GM12878 (cell line): Measurements from ENCODE around the gene STX10. TPM values are rescaled to one million over a fixed set of nuclear protein-coding genes. Genes with fewer than 3 reads are reported as not detected.
A peak's percentile ranks its signal among the peaks of the same experiment; 100 is the strongest.

Source experiments
- CEBPB ChIP-seq, 2 experiments: fragments of 150-350 bp in 1 of 2; IDR thresholded peaks; 2 replicates each; pipeline ENCODE4 v1.6.1; 2012 to 2014; ENCODE audit warnings: low read depth in 2 of 2, low read length in 2 of 2, borderline replicate concordance in 1 of 2, inconsistent platforms in 1 of 2
- CHD4 ChIP-seq: fragments of 200-600 bp; sonication (generic); IDR thresholded peaks from 2 replicates; pipeline ENCODE4 v1.6.1; 2016; ENCODE audit warnings: mild to moderate bottlenecking
- ELK1 ChIP-seq: IDR thresholded peaks from 2 replicates; pipeline ENCODE4 v1.6.1; 2012; ENCODE audit warnings: low read depth, low read length, improper control_type of control experiment
- IKZF2 ChIP-seq, 2 experiments: fragments of 450-650 bp; IDR thresholded peaks; 2 replicates each; pipeline ENCODE4 v1.6.1; 2017; ENCODE audit warnings: mild to moderate bottlenecking in 2 of 2, moderate library complexity in 2 of 2
- JUND ChIP-seq: IDR thresholded peaks from 2 replicates; pipeline ENCODE4 v1.6.1; 2012; ENCODE audit warnings: low read depth, mild to moderate bottlenecking, low read length, improper control_type of control experiment, moderate library complexity
- MEF2A ChIP-seq: IDR thresholded peaks from 2 replicates; pipeline ENCODE4 v1.6.1; 2011; ENCODE audit warnings: low read depth, mild to moderate bottlenecking, low read length, moderate library complexity; ENCODE audit not compliant: insufficient read depth
- MLLT1 ChIP-seq: fragments of 450-650 bp; IDR thresholded peaks from 2 replicates; pipeline ENCODE4 v1.6.1; 2016; ENCODE audit warnings: mild to moderate bottlenecking
- NFXL1 ChIP-seq: fragments of 450-650 bp; IDR thresholded peaks from 2 replicates; pipeline ENCODE4 v1.6.1; 2017; ENCODE audit warnings: antibody characterized with exemption, mild to moderate bottlenecking, borderline replicate concordance
- PBX3 ChIP-seq: IDR thresholded peaks from 2 replicates; pipeline ENCODE4 v1.6.1; 2011; ENCODE audit warnings: mild to moderate bottlenecking, low read depth, low read length, moderate library complexity; ENCODE audit not compliant: insufficient replicate concordance
- SIX5 ChIP-seq: IDR thresholded peaks from 2 replicates; pipeline ENCODE4 v1.6.1; 2011; ENCODE audit warnings: mild to moderate bottlenecking, low read depth, low read length, moderate library complexity; ENCODE audit not compliant: severe bottlenecking
- SKIL ChIP-seq: fragments of 450-650 bp; IDR thresholded peaks from 2 replicates; pipeline ENCODE4 v1.6.1; 2017; ENCODE audit warnings: mild to moderate bottlenecking, low read depth, inconsistent platforms; ENCODE audit not compliant: poor library complexity, severe bottlenecking
- SMAD1 ChIP-seq: fragments of 450-650 bp; IDR thresholded peaks from 2 replicates; pipeline ENCODE4 v1.6.1; 2018; ENCODE audit warnings: mild to moderate bottlenecking, low read depth; ENCODE audit not compliant: partially characterized antibody
- TCF12 ChIP-seq: IDR thresholded peaks from 2 replicates; pipeline ENCODE4 v1.6.1; 2011; ENCODE audit warnings: low read depth, mild to moderate bottlenecking, low read length
- WRNIP1 ChIP-seq: IDR thresholded peaks from 2 replicates; pipeline ENCODE4 v1.6.1; 2011; ENCODE audit warnings: low read depth, low read length, improper control_type of control experiment, borderline replicate concordance
- ZBTB4 ChIP-seq: fragments of 450-650 bp; formaldehyde crosslinking; IDR thresholded peaks from 2 replicates; pipeline ENCODE4 v1.4.0; 2022; ENCODE audit warnings: mild to moderate bottlenecking, moderate library complexity
- ZNF207 ChIP-seq: fragments of 450-650 bp; IDR thresholded peaks from 2 replicates; pipeline ENCODE4 v1.6.1; 2014; ENCODE audit warnings: antibody characterized with exemption, mild to moderate bottlenecking, borderline replicate concordance
- ZNF24 ChIP-seq: fragments of 450-650 bp; IDR thresholded peaks from 2 replicates; pipeline ENCODE4 v1.6.1; 2017; ENCODE audit warnings: antibody characterized with exemption, mild to moderate bottlenecking
- ZNF274 ChIP-seq: IDR thresholded peaks from one replicate; pipeline ENCODE4 v1.8.0; 2011; ENCODE audit not compliant: insufficient read length, insufficient read depth
- polyA plus RNA-seq, 11 experiments: library from polyadenylated mRNA; depleted of rRNA in 4 of 11; unstranded in 6 of 11; stranded (reverse) in 5 of 11; fragments of >200 nt; fragmentation: Nextera tagmentation in 4 of 11; fragmentation: Illumina TruSeq in 1 of 11; extraction: Ambion mirVana in 4 of 11; extraction: Trizol in 1 of 11; gene quantifications; 1 replicate in 1 of 11; 2 replicates in 10 of 11; pipeline versions ENCODE4 v1.2.1 to v1.2.3, GENCODE V29; 2011 to 2016; ENCODE audit warnings: inconsistent platforms in 2 of 11, missing spikeins in 2 of 11, low read depth in 1 of 11
- total RNA-seq, 4 experiments: library from RNA; depleted of rRNA in 3 of 4; stranded (reverse); fragments of >200 nt in 3 of 4; fragmentation: Illumina TruSeq in 1 of 4; extraction: Trizol in 1 of 4; gene quantifications; 2 replicates each; pipeline versions ENCODE4 v1.2.1 to v1.2.3, GENCODE V29; 2013 to 2021

Gene STX10
- total and polyA plus RNA-seq, 10 of the 15 experiments (the other 5 are each of a cell fraction or from before 2014, with no cell fraction given) = 0.56 to 76.1 (median 47.6) TPM

GRCh38 chr19:13151605-13152355, 1.6 kb upstream of the STX10 start (continued):
- TF ChIP-seq ZNF274 (no peak), WRNIP1 (no peak), MEF2A (peak; percentile 81), ZNF207 (0 out of 2 replicates have a peak, but pooled peaks have one; percentile 15), TCF12 (no peak; the same call in 1 of the 2 replicates), MLLT1 (no peak; the same call in 1 of the 2 replicates), NFXL1 (no peak), JUND (no peak), ZNF24 (no peak), SIX5 (no peak), CHD4 (no peak), ZBTB4 (no peak), ELK1 (peak; percentile 100), SKIL (no peak), SMAD1 (no peak), PBX3 (no peak), IKZF2 (IDR thresholded peaks at IDR 0.05) (peak; percentile 92 to 93), CEBPB (IDR thresholded peaks at IDR 0.05; ENCODE audit: borderline replicate concordance in 1 of 2, low read depth in 2 of 2, low read length in 2 of 2) (no peak)
